ENCODE data around the gene ARHGAP15. TPM values are rescaled to one million over a fixed set of nuclear protein-coding genes. Genes with fewer than 3 reads are reported as not detected.

Gene ARHGAP15
- total and polyA plus RNA-seq, 2 experiments from 2014 or later, result 0.26 TPM; not detected in 1

DNA sequence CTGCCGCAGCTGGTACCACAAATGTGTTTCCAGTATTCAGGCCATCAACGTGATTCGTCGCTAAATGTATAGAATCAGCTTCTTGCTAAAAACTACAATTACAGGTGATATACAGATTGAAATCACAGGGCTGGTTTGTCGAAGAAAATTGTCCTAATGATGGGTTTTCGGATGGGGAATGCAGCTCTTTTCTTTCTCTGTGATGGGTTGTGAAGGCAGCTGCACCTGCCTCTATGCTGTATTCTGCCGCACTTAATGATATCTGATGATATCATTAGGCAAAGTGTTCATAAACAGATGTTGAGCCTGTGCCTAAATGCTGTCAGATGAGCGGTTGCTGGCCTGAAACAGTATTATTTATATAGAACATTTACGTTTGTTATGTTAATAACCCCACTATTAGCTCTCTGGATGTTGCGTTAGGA, 218.1 kb downstream of the ARHGAP15 start:
- no peaks in the 10 kb centered on the region for H3K27me3 Mint-ChIP-seq (ENCODE audit: insufficient read depth, low read depth, poor library complexity)
- H4K20me1 ChIP-seq (replicated peaks; ENCODE audit: insufficient read depth), result no peaks in the 10 kb centered on the region
- H3K27ac Mint-ChIP-seq, result no peak overlapping the region
- no peaks in the 10 kb centered on the region for H3K79me2 ChIP-seq (replicated peaks; ENCODE audit: insufficient read depth)
- H3K4me1 ChIP-seq (ENCODE audit: insufficient read depth), result peaks cover 47% of the 10 kb centered on the region
- ATAC-seq (no peak), DNase-seq (ENCODE audit: low spot score) (peak; percentile 12)
- peak overlapping the region; percentile 11 for H3K4me3 ChIP-seq
- H3K4me1 Mint-ChIP-seq, result peaks cover 53% of the 10 kb centered on the region
- H3K36me3 Mint-ChIP-seq (ENCODE audit: low read depth), result no peaks in the 10 kb centered on the region
- H3F3A ChIP-seq (replicated peaks; ENCODE audit: low read depth), result no peaks in the 10 kb centered on the region
- TF ChIP-seq, protein P1, sequence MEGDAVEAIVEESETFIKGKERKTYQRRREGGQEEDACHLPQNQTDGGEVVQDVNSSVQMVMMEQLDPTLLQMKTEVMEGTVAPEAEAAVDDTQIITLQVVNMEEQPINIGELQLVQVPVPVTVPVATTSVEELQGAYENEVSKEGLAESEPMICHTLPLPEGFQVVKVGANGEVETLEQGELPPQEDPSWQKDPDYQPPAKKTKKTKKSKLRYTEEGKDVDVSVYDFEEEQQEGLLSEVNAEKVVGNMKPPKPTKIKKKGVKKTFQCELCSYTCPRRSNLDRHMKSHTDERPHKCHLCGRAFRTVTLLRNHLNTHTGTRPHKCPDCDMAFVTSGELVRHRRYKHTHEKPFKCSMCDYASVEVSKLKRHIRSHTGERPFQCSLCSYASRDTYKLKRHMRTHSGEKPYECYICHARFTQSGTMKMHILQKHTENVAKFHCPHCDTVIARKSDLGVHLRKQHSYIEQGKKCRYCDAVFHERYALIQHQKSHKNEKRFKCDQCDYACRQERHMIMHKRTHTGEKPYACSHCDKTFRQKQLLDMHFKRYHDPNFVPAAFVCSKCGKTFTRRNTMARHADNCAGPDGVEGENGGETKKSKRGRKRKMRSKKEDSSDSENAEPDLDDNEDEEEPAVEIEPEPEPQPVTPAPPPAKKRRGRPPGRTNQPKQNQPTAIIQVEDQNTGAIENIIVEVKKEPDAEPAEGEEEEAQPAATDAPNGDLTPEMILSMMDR (conservative IDR thresholded peaks at IDR 0.05; ENCODE audit: low read depth in 2 of 2), result no peak
- no peak for TF ChIP-seq EZH2 (IDR thresholded peaks at IDR 0.05; ENCODE audit: low read depth, unreplicated experiment)
- no peak for TF ChIP-seq ZNF114 (CRISPR knock-in tag; IDR thresholded peaks at IDR 0.05)
- TF ChIP-seq STAT1 (IDR thresholded peaks at IDR 0.05; ENCODE audit: unreplicated experiment), result no peak
- no peak for TF ChIP-seq NANOG (IDR thresholded peaks at IDR 0.05; ENCODE audit: borderline replicate concordance)
- no peak for TF ChIP-seq ZNF331 (CRISPR knock-in tag; IDR thresholded peaks at IDR 0.05; ENCODE audit: low read depth)
- no peak for TF ChIP-seq EZH2phosphoT487 (IDR thresholded peaks at IDR 0.05; ENCODE audit: unreplicated experiment)
- no peak for TF ChIP-seq CREB1 (CRISPR knock-in tag; IDR thresholded peaks at IDR 0.05; ENCODE audit: low read depth)
- TF ChIP-seq JUNB (IDR thresholded peaks at IDR 0.05; ENCODE audit: unreplicated experiment), result no peak
- TF ChIP-seq POLR2AphosphoS5 (IDR thresholded peaks at IDR 0.05; ENCODE audit: low read depth), result no peak
- no peak for TF ChIP-seq REST (IDR thresholded peaks at IDR 0.05; ENCODE audit: unreplicated experiment)
- TF ChIP-seq, protein P2, sequence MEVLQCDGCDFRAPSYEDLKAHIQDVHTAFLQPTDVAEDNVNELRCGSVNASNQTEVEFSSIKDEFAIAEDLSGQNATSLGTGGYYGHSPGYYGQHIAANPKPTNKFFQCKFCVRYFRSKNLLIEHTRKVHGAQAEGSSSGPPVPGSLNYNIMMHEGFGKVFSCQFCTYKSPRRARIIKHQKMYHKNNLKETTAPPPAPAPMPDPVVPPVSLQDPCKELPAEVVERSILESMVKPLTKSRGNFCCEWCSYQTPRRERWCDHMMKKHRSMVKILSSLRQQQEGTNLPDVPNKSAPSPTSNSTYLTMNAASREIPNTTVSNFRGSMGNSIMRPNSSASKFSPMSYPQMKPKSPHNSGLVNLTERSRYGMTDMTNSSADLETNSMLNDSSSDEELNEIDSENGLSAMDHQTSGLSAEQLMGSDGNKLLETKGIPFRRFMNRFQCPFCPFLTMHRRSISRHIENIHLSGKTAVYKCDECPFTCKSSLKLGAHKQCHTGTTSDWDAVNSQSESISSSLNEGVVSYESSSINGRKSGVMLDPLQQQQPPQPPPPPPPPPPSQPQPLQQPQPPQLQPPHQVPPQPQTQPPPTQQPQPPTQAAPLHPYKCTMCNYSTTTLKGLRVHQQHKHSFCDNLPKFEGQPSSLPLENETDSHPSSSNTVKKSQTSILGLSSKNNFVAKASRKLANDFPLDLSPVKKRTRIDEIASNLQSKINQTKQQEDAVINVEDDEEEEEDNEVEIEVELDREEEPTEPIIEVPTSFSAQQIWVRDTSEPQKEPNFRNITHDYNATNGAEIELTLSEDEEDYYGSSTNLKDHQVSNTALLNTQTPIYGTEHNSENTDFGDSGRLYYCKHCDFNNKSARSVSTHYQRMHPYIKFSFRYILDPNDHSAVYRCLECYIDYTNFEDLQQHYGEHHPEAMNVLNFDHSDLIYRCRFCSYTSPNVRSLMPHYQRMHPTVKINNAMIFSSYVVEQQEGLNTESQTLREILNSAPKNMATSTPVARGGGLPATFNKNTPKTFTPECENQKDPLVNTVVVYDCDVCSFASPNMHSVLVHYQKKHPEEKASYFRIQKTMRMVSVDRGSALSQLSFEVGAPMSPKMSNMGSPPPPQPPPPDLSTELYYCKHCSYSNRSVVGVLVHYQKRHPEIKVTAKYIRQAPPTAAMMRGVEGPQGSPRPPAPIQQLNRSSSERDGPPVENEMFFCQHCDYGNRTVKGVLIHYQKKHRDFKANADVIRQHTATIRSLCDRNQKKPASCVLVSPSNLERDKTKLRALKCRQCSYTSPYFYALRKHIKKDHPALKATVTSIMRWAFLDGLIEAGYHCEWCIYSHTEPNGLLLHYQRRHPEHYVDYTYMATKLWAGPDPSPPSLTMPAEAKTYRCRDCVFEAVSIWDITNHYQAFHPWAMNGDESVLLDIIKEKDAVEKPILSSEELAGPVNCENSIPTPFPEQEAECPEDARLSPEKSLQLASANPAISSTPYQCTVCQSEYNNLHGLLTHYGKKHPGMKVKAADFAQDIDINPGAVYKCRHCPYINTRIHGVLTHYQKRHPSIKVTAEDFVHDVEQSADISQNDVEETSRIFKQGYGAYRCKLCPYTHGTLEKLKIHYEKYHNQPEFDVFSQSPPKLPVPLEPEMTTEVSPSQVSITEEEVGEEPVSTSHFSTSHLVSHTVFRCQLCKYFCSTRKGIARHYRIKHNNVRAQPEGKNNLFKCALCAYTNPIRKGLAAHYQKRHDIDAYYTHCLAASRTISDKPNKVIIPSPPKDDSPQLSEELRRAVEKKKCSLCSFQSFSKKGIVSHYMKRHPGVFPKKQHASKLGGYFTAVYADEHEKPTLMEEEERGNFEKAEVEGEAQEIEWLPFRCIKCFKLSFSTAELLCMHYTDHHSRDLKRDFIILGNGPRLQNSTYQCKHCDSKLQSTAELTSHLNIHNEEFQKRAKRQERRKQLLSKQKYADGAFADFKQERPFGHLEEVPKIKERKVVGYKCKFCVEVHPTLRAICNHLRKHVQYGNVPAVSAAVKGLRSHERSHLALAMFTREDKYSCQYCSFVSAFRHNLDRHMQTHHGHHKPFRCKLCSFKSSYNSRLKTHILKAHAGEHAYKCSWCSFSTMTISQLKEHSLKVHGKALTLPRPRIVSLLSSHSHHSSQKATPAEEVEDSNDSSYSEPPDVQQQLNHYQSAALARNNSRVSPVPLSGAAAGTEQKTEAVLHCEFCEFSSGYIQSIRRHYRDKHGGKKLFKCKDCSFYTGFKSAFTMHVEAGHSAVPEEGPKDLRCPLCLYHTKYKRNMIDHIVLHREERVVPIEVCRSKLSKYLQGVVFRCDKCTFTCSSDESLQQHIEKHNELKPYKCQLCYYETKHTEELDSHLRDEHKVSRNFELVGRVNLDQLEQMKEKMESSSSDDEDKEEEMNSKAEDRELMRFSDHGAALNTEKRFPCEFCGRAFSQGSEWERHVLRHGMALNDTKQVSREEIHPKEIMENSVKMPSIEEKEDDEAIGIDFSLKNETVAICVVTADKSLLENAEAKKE (CRISPR knock-in tag; IDR thresholded peaks at IDR 0.05), result no peak
- no peak overlapping the region for H3K27ac ChIP-seq (ENCODE audit: low read depth)
- no peaks in the 10 kb centered on the region for H3K9me2 ChIP-seq (ENCODE audit: insufficient read depth)
- no peaks in the 10 kb centered on the region for H3K27me3 ChIP-seq (ENCODE audit: insufficient read depth)
- H3K4me2 ChIP-seq, result peak overlapping the region; percentile 66
- peak overlapping the region; percentile 53 for H3K4me3 Mint-ChIP-seq
- no peaks in the 10 kb centered on the region for H3K9me3 Mint-ChIP-seq
- no peaks in the 10 kb centered on the region for H3K36me3 ChIP-seq (ENCODE audit: insufficient read depth)
- H2AFZ ChIP-seq, result no peak overlapping the region

Measured in GM23338 (cell line).